RCC 7860 (cell line): ENCODE measurements around the gene USP49.

Experiments
- DNase-seq: peaks from one replicate; pipeline ENCODE4 v3.0.0-alpha.2; 2015; ENCODE audit warnings: low spot score
- FAIRE-seq: peaks from 2 replicates; lab custom pipeline; 2012; peaks lifted over from hg19 to GRCh38; lab: Jason Lieb, UNC

The USP49 gene

GRCh38 chr6:41759905-41760579 is 135.1 kb downstream of the USP49 start:
- DNase-seq = no peak
- no peak for FAIRE-seq

GRCh38 chr6:41759106-41759904 is 135.9 kb downstream of the USP49 start:
- DNase-seq = no peak
- FAIRE-seq = no peak

- FAIRE-seq = no peak
- DNase-seq = no peak
These were observed 136.5 kb downstream of the USP49 start for GRCh38 chr6:41758641-41759035.

GRCh38 chr6:41757931-41758640 is 137.1 kb downstream of the USP49 start:
- no peak for FAIRE-seq
- DNase-seq = no peak

- no peak for FAIRE-seq
- DNase-seq = no peak
These were observed 137.9 kb downstream of the USP49 start for GRCh38 chr6:41757271-41757670.

- DNase-seq = no peak
- no peak for FAIRE-seq
These were observed 138.8 kb downstream of the USP49 start for GRCh38 chr6:41756354-41756753.

- FAIRE-seq (no peak), DNase-seq (no peak)
These were observed 139.3 kb downstream of the USP49 start for GRCh38 chr6:41755895-41756294.

- DNase-seq = no peak
- FAIRE-seq = no peak
These were observed 144.8 kb downstream of the USP49 start for GRCh38 chr6:41750374-41750773.

GRCh38 chr6:41748542-41748941 is 146.6 kb downstream of the USP49 start:
- no peak for DNase-seq
- no peak for FAIRE-seq

GRCh38 chr6:41748102-41748477 is 147.1 kb downstream of the USP49 start:
- DNase-seq (no peak), FAIRE-seq (no peak)

GRCh38 chr6:41747256-41748101 is 147.7 kb downstream of the USP49 start, which contains the start of gene PGC:
Gene PGC (minus strand): TSS chr6:41747397. CDS start chr6:41747334, 63 bp downstream.
- DNase-seq (no peak), FAIRE-seq (no peak)

GRCh38 chr6:41746107-41746506 is 149.1 kb downstream of the USP49 start:
- DNase-seq (no peak), FAIRE-seq (no peak)

- no peak for FAIRE-seq
These were observed 150.9 kb downstream of the USP49 start for GRCh38 chr6:41744236-41744787.

GRCh38 chr6:41743406-41744235 is 151.6 kb downstream of the USP49 start:
- DNase-seq = no peak
- FAIRE-seq = no peak

More at GRCh38 chr6:41744236-41744787, 150.9 kb downstream of the USP49 start:
- no peak for DNase-seq

GRCh38 chr6:41741625-41742490 is 153.3 kb downstream of the USP49 start:
- DNase-seq (no peak), FAIRE-seq (no peak)

- FAIRE-seq = no peak
These were observed 154.6 kb downstream of the USP49 start for GRCh38 chr6:41740366-41741162.

More at GRCh38 chr6:41740366-41741162, 154.6 kb downstream of the USP49 start:
- DNase-seq = no peak
